ENCODE measurements around the gene TP53TG5. TPM values are rescaled to one million over a fixed set of nuclear protein-coding genes. Genes with fewer than 3 reads are reported as not detected.

TP53TG5 gene
- total and polyA plus RNA-seq, 5 donors: 0.82 to 1.5 (median 1.4) TPM

DNA sequence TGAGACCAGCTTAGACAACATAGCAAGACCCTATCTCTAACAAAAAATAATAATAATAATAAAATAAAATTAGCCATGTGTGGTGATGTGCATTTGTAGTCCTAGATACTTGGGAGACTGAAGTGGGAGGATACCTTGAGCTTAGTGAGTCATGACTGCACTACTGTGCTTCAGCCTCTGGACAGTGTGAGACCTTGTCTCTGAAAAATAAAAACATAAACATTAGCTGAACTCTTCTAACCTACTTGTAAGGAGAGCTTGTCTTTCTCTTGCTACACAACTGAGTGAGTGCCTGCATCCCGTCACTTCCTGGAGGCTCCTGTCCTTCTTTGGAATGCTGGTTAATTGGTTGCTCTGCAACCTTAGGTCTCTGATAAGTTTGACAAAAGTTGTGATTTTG is 24.8 kb upstream of the TP53TG5 start:
- 96% methylated on average over 1 of the region's 1 CpG for WGBS
- intact Hi-C loops (cut with DNase I): no loop called here

DNA sequence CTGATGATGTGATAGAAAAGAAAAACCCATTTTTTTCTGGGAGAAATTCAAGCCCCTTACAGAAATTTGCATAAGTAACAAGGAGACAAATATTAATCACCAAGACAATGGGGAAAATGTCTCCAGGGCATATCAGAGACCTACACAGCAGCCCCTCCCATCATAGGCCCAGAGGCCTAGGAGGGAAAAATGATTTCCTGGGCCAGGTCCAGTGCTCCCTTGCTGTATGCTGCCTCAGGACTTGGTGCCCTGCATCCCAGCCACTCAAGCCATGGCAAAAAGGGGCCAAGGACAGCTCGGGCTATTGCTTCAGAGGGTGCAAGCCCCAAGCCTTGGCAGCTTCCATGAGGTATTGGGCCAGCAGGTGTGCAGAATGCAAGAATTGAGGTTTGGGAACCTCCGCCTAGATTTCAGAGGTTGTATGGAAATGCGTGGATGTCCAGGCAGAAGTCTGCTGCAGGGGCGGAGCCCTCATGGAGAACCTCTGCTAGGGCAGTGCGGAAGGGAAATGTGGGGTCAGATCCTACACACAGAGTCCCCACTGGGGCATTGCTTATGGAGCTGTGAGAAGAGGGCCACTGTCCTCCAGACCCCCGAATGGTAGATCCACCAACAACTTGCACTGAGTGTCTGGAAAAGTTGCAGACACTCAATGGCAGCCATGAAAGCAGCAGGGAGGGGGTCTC is 22.4 kb upstream of the TP53TG5 start:
- H3K27ac ChIP-seq (ENCODE audit: low read length): no peak overlapping the region
- H3K27me3 ChIP-seq (ENCODE audit: control insufficient read depth, insufficient read depth): no peaks in the 10 kb centered on the region
- DNase-seq: no peak
- no peaks in the 10 kb centered on the region for H3K4me1 ChIP-seq (ENCODE audit: control insufficient read depth, insufficient read depth, low read length)
- H3K4me3 ChIP-seq (ENCODE audit: low read length): no peak overlapping the region
- no peaks in the 10 kb centered on the region for H3K9me3 ChIP-seq (ENCODE audit: control insufficient read depth, low read length)
- intact Hi-C loops (cut with DNase I): no loop called here
- no peak for ATAC-seq
- 96% methylated on average over 6 of the region's 6 CpGs for WGBS

More for the DNA sequence above, 24.8 kb upstream of the TP53TG5 start:
- Histone ChIP-seq H3K27me3 (ENCODE audit: control insufficient read depth, insufficient read depth) (no peaks in the 10 kb centered on the region), H3K27ac (ENCODE audit: low read length) (no peak overlapping the region), H3K9me3 (ENCODE audit: control insufficient read depth, low read length) (no peaks in the 10 kb centered on the region), H3K4me3 (ENCODE audit: low read length) (no peak overlapping the region), H3K4me1 (ENCODE audit: control insufficient read depth, insufficient read depth, low read length) (no peaks in the 10 kb centered on the region)
- ATAC-seq: no peak
- DNase-seq: no peak

DNA sequence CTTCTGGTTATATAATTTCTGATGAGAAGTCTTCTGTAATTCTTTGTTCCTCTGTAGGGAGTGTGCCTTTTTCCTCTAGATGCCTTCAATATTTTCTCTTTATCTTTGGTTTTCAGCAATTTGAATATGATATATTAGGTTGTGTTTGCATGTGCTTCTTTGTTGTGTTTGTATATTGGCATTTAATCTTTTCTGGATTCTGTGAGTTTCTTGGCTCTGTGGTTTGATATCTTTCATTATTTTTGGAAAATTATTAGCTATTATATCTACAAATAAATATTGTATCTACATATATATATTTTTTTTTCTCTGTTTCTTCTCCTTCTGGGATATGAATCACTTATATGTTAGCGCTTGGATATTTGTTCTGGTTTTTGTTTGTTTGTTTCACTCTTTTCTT is 20.9 kb upstream of the TP53TG5 start:
- no peaks in the 10 kb centered on the region for H3K4me1 ChIP-seq (ENCODE audit: control insufficient read depth, insufficient read depth, low read length)
- H3K27ac ChIP-seq (ENCODE audit: low read length): no peak overlapping the region
- WGBS: 100% methylated on average over 1 of the region's 1 CpG
- DNase-seq: no peak
- intact Hi-C loops (cut with DNase I): no loop called here
- H3K4me3 ChIP-seq (ENCODE audit: low read length): no peak overlapping the region
- no peaks in the 10 kb centered on the region for H3K27me3 ChIP-seq (ENCODE audit: control insufficient read depth, insufficient read depth)
- no peaks in the 10 kb centered on the region for H3K9me3 ChIP-seq (ENCODE audit: control insufficient read depth, low read length)
- no peak for ATAC-seq

DNA sequence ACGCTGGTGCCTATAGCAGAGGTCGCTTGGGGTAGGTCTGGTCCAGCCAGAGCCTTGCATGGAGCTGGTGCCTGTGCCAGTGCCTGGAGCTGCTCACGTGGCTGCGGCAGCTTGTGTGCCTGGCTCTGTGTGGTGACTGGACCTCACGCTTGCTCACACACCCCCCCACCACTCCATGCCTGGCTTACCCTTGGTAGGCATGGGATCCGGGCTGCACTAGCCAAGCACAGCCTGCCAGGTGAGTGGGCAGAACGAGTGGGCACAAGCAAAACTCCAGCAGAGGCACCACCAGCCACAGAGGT is 16.9 kb upstream of the TP53TG5 start:
- 88% methylated on average over 7 of the region's 7 CpGs for WGBS
- intact Hi-C loops (cut with DNase I): no loop called here

DNA sequence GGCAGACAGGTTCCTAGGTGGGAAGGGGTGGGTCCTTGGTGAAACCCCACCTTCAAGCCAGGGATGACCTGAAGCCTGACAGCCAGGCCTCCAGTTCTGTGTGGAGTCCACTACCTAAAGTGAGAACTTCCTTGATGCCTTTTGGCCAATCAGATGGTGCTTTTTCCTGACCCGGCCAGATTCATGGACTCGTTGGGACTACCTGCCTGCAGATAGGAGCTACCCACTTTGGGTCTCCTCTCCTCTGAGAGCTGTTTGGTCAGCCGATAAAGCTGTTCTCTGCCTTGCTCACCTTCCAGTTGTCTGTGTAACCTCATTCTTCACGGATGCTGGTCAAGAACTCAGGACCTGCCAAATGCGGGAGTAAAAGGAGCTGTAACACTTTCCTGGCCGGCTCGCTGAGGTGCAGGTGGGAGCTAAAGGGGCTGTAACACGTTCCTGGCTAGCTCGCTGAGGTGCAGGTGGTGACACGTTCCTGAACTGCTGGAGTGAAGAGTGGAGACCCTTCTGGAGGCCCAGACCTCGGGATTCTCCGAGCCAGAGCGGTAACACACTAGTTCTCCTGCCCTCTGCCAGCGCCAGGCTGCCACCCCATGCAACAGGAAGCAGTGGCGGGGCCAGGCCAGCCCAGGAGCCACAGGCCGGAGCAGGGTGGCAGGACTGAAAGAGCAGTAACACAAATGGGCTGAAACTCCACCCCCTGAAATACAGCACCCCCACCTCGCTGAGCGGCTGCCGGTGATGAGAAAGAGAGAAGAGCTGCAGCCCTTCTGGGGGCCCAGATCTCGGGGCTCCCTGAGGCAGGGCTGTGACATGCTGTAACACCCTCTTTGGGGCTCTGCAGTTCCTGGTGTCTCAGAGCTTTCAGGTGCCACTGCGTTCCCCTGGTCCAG is 16.3 kb upstream of the TP53TG5 start:
- no peak for DNase-seq
- WGBS: 83% methylated on average over 21 of the region's 21 CpGs
- H3K27me3 ChIP-seq (ENCODE audit: control insufficient read depth, insufficient read depth): no peaks in the 10 kb centered on the region
- no peaks in the 10 kb centered on the region for H3K4me1 ChIP-seq (ENCODE audit: control insufficient read depth, insufficient read depth, low read length)
- peak in 1 of 2 donors; percentile 13 for ATAC-seq
- no peak overlapping the region for H3K4me3 ChIP-seq (ENCODE audit: low read length)
- H3K9me3 ChIP-seq (ENCODE audit: control insufficient read depth, low read length): no peaks in the 10 kb centered on the region
- intact Hi-C loops (cut with DNase I): no loop called here
- no peak overlapping the region for H3K27ac ChIP-seq (ENCODE audit: low read length)

More for the DNA sequence above, 16.9 kb upstream of the TP53TG5 start:
- ATAC-seq (peak in 1 of 2 donors; percentile 26), DNase-seq (no peak)
- H3K9me3 ChIP-seq (ENCODE audit: control insufficient read depth, low read length): no peaks in the 10 kb centered on the region
- H3K4me1 ChIP-seq (ENCODE audit: control insufficient read depth, insufficient read depth, low read length): no peaks in the 10 kb centered on the region
- no peak overlapping the region for H3K27ac ChIP-seq (ENCODE audit: low read length)
- no peak overlapping the region for H3K4me3 ChIP-seq (ENCODE audit: low read length)
- no peaks in the 10 kb centered on the region for H3K27me3 ChIP-seq (ENCODE audit: control insufficient read depth, insufficient read depth)

DNA sequence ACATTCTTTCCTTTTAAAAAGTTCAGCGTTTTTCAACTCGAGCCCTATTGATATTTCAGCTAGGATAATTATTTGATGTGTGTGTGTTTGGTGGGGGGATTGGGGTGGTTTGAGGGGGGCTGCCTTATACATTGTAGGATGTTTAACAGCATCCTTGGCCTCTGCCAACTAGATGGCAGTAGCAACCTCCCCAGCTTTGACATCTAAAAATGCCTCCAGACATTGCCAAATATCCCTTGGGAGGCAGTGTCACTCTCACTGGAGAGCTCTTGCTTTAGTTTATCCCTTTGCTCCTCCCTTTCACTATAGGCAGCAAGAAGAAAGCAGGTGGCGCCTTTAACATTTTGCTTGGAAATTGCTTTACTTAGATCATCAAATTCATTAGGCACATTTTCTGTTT is 14.6 kb upstream of the TP53TG5 start:
- no peaks in the 10 kb centered on the region for H3K27me3 ChIP-seq (ENCODE audit: control insufficient read depth, insufficient read depth)
- no peaks in the 10 kb centered on the region for H3K4me1 ChIP-seq (ENCODE audit: control insufficient read depth, insufficient read depth, low read length)
- no peaks in the 10 kb centered on the region for H3K9me3 ChIP-seq (ENCODE audit: control insufficient read depth, low read length)
- no peak overlapping the region for H3K27ac ChIP-seq (ENCODE audit: low read length)
- ATAC-seq (no peak), DNase-seq (no peak)
- H3K4me3 ChIP-seq (ENCODE audit: low read length): no peak overlapping the region
- intact Hi-C loops (cut with DNase I): no loop called here
- WGBS: 81% methylated on average over 3 of the region's 3 CpGs

DNA sequence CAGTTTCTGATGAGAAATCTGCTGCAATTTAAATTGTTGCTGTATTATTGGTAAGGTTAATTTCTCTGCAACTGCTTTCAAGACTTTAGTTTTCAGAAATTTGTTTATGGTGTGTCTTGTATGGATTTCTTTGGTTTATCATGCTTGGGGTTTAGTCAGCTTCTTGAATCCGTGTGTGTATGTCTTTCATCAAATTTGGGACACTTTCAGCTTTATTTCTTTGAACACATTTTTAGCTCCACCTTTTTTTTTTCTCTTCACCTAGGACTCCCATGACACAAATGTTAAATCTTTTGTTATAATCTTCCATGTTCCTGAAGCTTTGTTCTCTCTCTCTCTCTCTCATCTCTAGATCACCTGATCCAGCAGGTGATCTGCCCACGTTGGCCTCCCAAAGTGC is 13.4 kb upstream of the TP53TG5 start:
- 64% methylated on average over 2 of the region's 2 CpGs for WGBS
- H3K27ac ChIP-seq (ENCODE audit: low read length): no peak overlapping the region
- no peaks in the 10 kb centered on the region for H3K4me1 ChIP-seq (ENCODE audit: control insufficient read depth, insufficient read depth, low read length)
- no peaks in the 10 kb centered on the region for H3K27me3 ChIP-seq (ENCODE audit: control insufficient read depth, insufficient read depth)
- DNase-seq (no peak), ATAC-seq (no peak)
- no peak overlapping the region for H3K4me3 ChIP-seq (ENCODE audit: low read length)
- intact Hi-C loops (cut with DNase I): no loop called here
- H3K9me3 ChIP-seq (ENCODE audit: control insufficient read depth, low read length): no peaks in the 10 kb centered on the region

DNA sequence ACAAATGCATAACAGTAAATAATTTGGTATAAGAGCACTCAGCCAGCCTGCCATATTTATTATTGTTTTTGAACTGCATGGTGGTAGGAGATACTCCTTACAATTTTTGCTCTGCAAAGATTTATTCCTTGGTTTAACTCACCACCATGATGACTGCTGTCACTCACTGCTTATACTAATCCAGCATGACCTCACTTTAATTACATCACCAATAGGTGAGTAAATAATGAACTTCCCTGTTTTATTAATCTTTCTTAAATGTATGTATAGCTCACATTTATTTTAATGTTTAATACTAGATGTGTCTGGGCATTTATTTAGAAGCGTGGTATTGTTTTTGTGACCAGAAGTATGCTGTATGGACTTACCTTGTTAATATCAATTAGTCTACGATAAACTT is 12.8 kb upstream of the TP53TG5 start:
- H3K4me3 ChIP-seq (ENCODE audit: low read length): no peak overlapping the region
- no peaks in the 10 kb centered on the region for H3K4me1 ChIP-seq (ENCODE audit: control insufficient read depth, insufficient read depth, low read length)
- H3K9me3 ChIP-seq (ENCODE audit: control insufficient read depth, low read length): no peaks in the 10 kb centered on the region
- H3K27me3 ChIP-seq (ENCODE audit: control insufficient read depth, insufficient read depth): no peaks in the 10 kb centered on the region
- ATAC-seq: no peak
- WGBS: 95% methylated on average over 2 of the region's 2 CpGs
- intact Hi-C loops (cut with DNase I): no loop called here
- no peak overlapping the region for H3K27ac ChIP-seq (ENCODE audit: low read length)
- DNase-seq: no peak

DNA sequence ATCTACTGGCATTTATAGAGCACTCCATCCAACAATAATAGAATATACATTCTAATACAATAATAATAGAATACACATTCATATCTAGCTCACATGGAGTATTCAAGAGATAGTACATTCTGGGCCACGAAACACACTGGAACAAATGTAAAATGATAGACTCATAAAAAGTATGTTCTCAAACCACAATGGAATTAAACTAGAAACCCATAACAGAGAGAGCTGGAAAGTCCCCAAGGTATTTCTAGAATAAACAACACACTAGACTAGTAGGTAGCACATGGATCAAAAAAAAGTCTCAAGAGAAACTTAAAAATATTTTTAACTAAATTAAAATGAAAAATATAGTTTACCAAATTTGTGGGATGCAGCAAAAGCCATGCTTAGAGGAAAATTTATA is 9.1 kb upstream of the TP53TG5 start:
- WGBS: 87% methylated on average over 1 of the region's 1 CpG
- Histone ChIP-seq H3K4me3 (ENCODE audit: low read length) (no peak overlapping the region), H3K27me3 (ENCODE audit: control insufficient read depth, insufficient read depth) (no peaks in the 10 kb centered on the region), H3K27ac (ENCODE audit: low read length) (no peak overlapping the region), H3K4me1 (ENCODE audit: control insufficient read depth, insufficient read depth, low read length) (no peaks in the 10 kb centered on the region), H3K9me3 (ENCODE audit: control insufficient read depth, low read length) (no peaks in the 10 kb centered on the region)
- DNase-seq: no peak
- ATAC-seq: no peak
- intact Hi-C loops (cut with DNase I): no loop called here

DNA sequence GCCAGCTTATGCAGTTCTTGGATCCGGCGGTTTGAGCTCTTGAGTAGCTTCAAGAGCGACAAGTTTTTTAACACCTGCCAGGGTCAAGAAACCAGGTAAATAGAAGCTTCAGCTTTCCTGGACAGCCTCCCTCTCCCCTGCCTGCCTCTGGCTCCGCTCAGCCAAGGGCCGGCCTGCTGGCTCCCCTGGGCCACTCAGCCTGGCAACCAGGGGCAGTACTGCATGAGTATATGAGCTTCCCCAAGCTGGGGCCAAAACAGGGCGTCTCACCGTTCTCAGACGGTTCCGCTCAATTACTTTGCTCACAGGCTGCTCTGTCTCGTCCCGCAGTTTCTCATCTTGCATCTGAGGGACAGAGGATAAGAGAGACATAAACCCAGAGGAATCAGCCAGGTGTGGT is 856 bp downstream of the TP53TG5 start:
- intact Hi-C loops (cut with DNase I): loop anchor here in 2 of 4 donors (5.0 to 10.0 kb wide), 2 partner anchors 58 to 60 kb away; no protein-coding TSS in a partner anchor
- Histone ChIP-seq H3K27me3 (ENCODE audit: control insufficient read depth, insufficient read depth) (no peaks in the 10 kb centered on the region), H3K9me3 (ENCODE audit: control insufficient read depth, low read length) (no peaks in the 10 kb centered on the region), H3K27ac (ENCODE audit: low read length) (no peak overlapping the region), H3K4me1 (ENCODE audit: control insufficient read depth, insufficient read depth, low read length) (no peaks in the 10 kb centered on the region), H3K4me3 (ENCODE audit: low read length) (no peak overlapping the region)
- ATAC-seq: no peak
- WGBS: 87% methylated on average over 11 of the region's 11 CpGs
- no peak for DNase-seq

DNA sequence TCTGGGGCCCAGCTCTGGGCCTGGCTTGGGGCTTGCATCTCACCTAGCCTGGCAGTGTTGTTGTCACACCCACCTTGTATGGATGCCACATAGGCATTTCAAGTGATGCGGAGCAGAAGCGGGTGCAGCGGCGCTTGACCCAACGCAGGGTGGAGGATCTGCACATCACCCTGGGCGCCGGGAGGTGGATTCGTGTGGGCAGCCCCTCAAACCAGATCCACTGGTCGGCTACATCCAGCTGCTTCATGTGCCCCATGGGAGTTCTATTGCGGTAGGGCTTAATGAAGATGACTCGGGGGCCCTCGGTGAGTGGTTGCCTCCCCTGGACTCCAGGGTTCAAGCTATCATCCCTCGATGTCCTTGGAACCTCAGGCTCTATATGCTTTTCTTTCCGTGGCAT is 3.2 kb downstream of the TP53TG5 start:
- no peak for DNase-seq
- no peak for ATAC-seq
- no peak overlapping the region for H3K4me3 ChIP-seq (ENCODE audit: low read length)
- H3K4me1 ChIP-seq (ENCODE audit: control insufficient read depth, insufficient read depth, low read length): no peaks in the 10 kb centered on the region
- intact Hi-C loops (cut with DNase I): loop anchor here (2.0 to 10.0 kb wide), 3 partner anchors 60 to 62 kb away; no protein-coding TSS in a partner anchor
- WGBS: 94% methylated on average over 14 of the region's 14 CpGs
- H3K27ac ChIP-seq (ENCODE audit: low read length): no peak overlapping the region
- H3K27me3 ChIP-seq (ENCODE audit: control insufficient read depth, insufficient read depth): no peaks in the 10 kb centered on the region
- H3K9me3 ChIP-seq (ENCODE audit: control insufficient read depth, low read length): no peaks in the 10 kb centered on the region

Data from right cardiac atrium (tissue), 5 donors.